GM23338 (cell line): Measurements from ENCODE around the gene IL6ST.

ENCODE experiments used
- CREB1 ChIP-seq: fragments of 250-450 bp; sonication (Bioruptor Pico); IDR thresholded peaks from 2 replicates; pipeline ENCODE4 v1.5.0; 2020; ENCODE audit warnings: low read depth, mild to moderate bottlenecking, moderate library complexity
- CTCF ChIP-seq, 2 experiments: fragments of 200-600 bp in 1 of 2; sonication (generic) in 1 of 2; conservative IDR thresholded peaks; 2 replicates each; pipeline versions ENCODE4 v1.5.1 to v1.6.1; 2016 to 2017; ENCODE audit warnings: antibody characterized with exemption in 2 of 2, low read depth in 2 of 2, mild to moderate bottlenecking in 2 of 2, moderate library complexity in 1 of 2
- EZH2 ChIP-seq: fragments of 200-600 bp; sonication (generic); IDR thresholded peaks from one replicate; pipeline ENCODE4 v1.8.0; 2017; ENCODE audit warnings: antibody characterized with exemption, mild to moderate bottlenecking, low read depth; ENCODE audit not compliant: unreplicated experiment
- EZH2phosphoT487 ChIP-seq: fragments of 200-600 bp; sonication (generic); IDR thresholded peaks from one replicate; pipeline ENCODE4 v1.8.1; 2018; ENCODE audit warnings: antibody characterized with exemption; ENCODE audit not compliant: unreplicated experiment
- JUNB ChIP-seq: IDR thresholded peaks from one replicate; pipeline ENCODE4 v1.6.1; 2016; ENCODE audit warnings: antibody characterized with exemption; ENCODE audit not compliant: unreplicated experiment
- NANOG ChIP-seq: IDR thresholded peaks from 2 replicates; pipeline ENCODE4 v1.6.1; 2016; ENCODE audit warnings: antibody characterized with exemption, borderline replicate concordance
- POLR2AphosphoS5 ChIP-seq: IDR thresholded peaks from 2 replicates; pipeline ENCODE4 v1.6.1; 2016; ENCODE audit warnings: antibody characterized with exemption, low read depth
- REST ChIP-seq: IDR thresholded peaks from one replicate; pipeline ENCODE4 v1.6.1; 2018; ENCODE audit warnings: antibody characterized with exemption; ENCODE audit not compliant: unreplicated experiment
- STAT1 ChIP-seq: IDR thresholded peaks from one replicate; pipeline ENCODE4 v1.6.1; 2016; ENCODE audit warnings: antibody characterized with exemption; ENCODE audit not compliant: unreplicated experiment

DNA sequence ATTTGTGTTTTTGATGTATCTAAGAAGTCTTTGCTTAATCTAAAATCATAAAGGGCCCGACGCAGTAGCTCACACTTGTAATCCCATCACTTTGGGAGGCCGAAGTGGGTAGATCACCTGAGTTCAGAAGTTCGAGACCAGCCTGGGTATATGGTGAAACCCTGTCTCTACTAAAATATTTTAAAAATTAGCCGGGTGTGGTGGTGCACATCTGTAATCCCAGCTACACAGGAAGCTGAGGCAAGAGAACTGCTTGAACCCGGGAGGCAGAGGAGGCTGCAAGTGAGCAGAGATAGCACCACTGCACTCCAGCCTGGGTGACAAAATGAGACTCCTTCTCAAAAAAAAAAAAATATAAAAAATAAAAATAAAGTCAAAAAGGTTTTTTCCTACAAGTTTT, 9.6 kb downstream of the IL6ST start:
- TF ChIP-seq CTCF (conservative IDR thresholded peaks at IDR 0.05; ENCODE audit: low read depth in 2 of 2) (no peak), EZH2 (no peak), STAT1 (no peak), POLR2AphosphoS5 (no peak), EZH2phosphoT487 (no peak), REST (no peak), CREB1 (CRISPR knock-in tag) (no peak), JUNB (no peak), NANOG (no peak)
